ENCODE results near the gene GNAQ.

DNA sequence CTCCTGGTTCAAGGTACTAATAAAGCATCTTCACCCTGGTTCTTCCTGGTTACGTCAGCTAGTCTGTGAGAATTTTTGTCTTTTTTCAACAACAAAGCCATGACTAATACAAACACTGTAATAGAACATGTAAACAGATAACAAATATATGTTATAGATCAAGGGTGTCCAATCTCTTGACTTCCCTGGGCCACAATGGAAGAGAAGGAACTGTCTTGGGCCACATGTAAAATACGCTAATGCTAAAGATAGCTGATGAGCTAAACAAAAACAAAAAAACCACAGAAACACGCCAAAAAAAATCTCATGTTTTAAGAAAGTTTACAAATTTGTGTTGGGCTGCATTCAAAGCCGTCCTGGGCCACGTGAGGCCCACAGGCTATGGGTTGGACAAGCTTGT, 259.0 kb downstream of the GNAQ start:
- TF ChIP-seq POLR2AphosphoS5 (IDR thresholded peaks at IDR 0.05; ENCODE audit: low read depth, low read length) (no peak), SMC3 (IDR thresholded peaks at IDR 0.05; ENCODE audit: low read depth, low read length) (no peak), EZH2phosphoT487 (IDR thresholded peaks at IDR 0.05; ENCODE audit: borderline replicate concordance, low read depth) (no peak), NFIC (IDR thresholded peaks at IDR 0.05; ENCODE audit: borderline replicate concordance) (no peak), JUND (IDR thresholded peaks at IDR 0.05) (no peak), FOSL2 (IDR thresholded peaks at IDR 0.05; ENCODE audit: borderline replicate concordance, low read depth) (no peak)
- TF ChIP-seq, protein P1, sequence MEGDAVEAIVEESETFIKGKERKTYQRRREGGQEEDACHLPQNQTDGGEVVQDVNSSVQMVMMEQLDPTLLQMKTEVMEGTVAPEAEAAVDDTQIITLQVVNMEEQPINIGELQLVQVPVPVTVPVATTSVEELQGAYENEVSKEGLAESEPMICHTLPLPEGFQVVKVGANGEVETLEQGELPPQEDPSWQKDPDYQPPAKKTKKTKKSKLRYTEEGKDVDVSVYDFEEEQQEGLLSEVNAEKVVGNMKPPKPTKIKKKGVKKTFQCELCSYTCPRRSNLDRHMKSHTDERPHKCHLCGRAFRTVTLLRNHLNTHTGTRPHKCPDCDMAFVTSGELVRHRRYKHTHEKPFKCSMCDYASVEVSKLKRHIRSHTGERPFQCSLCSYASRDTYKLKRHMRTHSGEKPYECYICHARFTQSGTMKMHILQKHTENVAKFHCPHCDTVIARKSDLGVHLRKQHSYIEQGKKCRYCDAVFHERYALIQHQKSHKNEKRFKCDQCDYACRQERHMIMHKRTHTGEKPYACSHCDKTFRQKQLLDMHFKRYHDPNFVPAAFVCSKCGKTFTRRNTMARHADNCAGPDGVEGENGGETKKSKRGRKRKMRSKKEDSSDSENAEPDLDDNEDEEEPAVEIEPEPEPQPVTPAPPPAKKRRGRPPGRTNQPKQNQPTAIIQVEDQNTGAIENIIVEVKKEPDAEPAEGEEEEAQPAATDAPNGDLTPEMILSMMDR (IDR thresholded peaks at IDR 0.05), result no peak
- TF ChIP-seq, protein P2, sequence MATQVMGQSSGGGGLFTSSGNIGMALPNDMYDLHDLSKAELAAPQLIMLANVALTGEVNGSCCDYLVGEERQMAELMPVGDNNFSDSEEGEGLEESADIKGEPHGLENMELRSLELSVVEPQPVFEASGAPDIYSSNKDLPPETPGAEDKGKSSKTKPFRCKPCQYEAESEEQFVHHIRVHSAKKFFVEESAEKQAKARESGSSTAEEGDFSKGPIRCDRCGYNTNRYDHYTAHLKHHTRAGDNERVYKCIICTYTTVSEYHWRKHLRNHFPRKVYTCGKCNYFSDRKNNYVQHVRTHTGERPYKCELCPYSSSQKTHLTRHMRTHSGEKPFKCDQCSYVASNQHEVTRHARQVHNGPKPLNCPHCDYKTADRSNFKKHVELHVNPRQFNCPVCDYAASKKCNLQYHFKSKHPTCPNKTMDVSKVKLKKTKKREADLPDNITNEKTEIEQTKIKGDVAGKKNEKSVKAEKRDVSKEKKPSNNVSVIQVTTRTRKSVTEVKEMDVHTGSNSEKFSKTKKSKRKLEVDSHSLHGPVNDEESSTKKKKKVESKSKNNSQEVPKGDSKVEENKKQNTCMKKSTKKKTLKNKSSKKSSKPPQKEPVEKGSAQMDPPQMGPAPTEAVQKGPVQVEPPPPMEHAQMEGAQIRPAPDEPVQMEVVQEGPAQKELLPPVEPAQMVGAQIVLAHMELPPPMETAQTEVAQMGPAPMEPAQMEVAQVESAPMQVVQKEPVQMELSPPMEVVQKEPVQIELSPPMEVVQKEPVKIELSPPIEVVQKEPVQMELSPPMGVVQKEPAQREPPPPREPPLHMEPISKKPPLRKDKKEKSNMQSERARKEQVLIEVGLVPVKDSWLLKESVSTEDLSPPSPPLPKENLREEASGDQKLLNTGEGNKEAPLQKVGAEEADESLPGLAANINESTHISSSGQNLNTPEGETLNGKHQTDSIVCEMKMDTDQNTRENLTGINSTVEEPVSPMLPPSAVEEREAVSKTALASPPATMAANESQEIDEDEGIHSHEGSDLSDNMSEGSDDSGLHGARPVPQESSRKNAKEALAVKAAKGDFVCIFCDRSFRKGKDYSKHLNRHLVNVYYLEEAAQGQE (IDR thresholded peaks at IDR 0.05; ENCODE audit: low read depth, low read length), result no peak
- TF ChIP-seq, protein P3, sequence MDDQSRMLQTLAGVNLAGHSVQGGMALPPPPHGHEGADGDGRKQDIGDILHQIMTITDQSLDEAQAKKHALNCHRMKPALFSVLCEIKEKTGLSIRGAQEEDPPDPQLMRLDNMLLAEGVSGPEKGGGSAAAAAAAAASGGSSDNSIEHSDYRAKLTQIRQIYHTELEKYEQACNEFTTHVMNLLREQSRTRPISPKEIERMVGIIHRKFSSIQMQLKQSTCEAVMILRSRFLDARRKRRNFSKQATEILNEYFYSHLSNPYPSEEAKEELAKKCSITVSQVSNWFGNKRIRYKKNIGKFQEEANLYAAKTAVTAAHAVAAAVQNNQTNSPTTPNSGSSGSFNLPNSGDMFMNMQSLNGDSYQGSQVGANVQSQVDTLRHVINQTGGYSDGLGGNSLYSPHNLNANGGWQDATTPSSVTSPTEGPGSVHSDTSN (IDR thresholded peaks at IDR 0.05), result no peak
- TF ChIP-seq, protein P4, sequence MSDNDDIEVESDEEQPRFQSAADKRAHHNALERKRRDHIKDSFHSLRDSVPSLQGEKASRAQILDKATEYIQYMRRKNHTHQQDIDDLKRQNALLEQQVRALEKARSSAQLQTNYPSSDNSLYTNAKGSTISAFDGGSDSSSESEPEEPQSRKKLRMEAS (IDR thresholded peaks at IDR 0.05; ENCODE audit: low read depth), result no peak

Data from SK-N-SH (cell line).